Activated CD8-positive, alpha-beta T cell treated with anti-CD3 and anti-CD28 coated beads for 36 hours (primary cell): Measurements from ENCODE around the gene TUBA4A. TPM values are rescaled to one million over a fixed set of nuclear protein-coding genes. Genes with fewer than 3 reads are reported as not detected.

ENCODE experiments used
- ATAC-seq: fragments of 200-7000 bp; cut with Tn5 transposase; one replicate; pipeline ENCODE4 v1.10.0; 2021; ENCODE audit warnings: mild to moderate bottlenecking, moderate library complexity
- CTCF ChIA-PET: fragments of 350-600 bp; sonication (Branson Sonifier 250); formaldehyde crosslinking; loops from one replicate; lab custom pipeline; 2021; ENCODE audit warnings: antibody characterized with exemption; lab: Charles Lee
- POLR2A ChIA-PET: fragments of 350-600 bp; sonication (Branson Sonifier 250); formaldehyde crosslinking; loops from one replicate; lab custom pipeline; 2021; ENCODE audit warnings: antibody characterized with exemption; lab: Charles Lee
- DNase-seq: peaks from one replicate; pipeline ENCODE4 v3.0.0-alpha.2; 2020
- H3K27ac Mint-ChIP-seq: one replicate; pipeline ENCODE4 v1.8.0; 2021; ENCODE audit warnings: mild to moderate bottlenecking, mixed read lengths
- H3K27me3 Mint-ChIP-seq: one replicate; pipeline ENCODE4 v1.8.0; 2021; ENCODE audit warnings: mixed read lengths
- H3K36me3 Mint-ChIP-seq: one replicate; pipeline ENCODE4 v1.8.0; 2021; ENCODE audit warnings: low read depth, mixed read lengths
- H3K4me1 Mint-ChIP-seq: one replicate; pipeline ENCODE4 v1.8.0; 2021; ENCODE audit warnings: low read depth, mixed read lengths
- H3K4me3 Mint-ChIP-seq: one replicate; pipeline ENCODE4 v1.8.0; 2021; ENCODE audit warnings: mild to moderate bottlenecking, moderate library complexity, mixed read lengths
- H3K9me3 Mint-ChIP-seq: one replicate; pipeline ENCODE4 v1.8.0; 2021; ENCODE audit warnings: mixed read lengths
- CTCF ChIP-seq: fragments of 200-600 bp; IDR thresholded peaks from one replicate; pipeline ENCODE4 v1.8.0; 2022; ENCODE audit warnings: antibody characterized with exemption, mild to moderate bottlenecking
- intact Hi-C: fragments of 100-400 bp; cut with micrococcal nuclease; formaldehyde crosslinking; loops from one replicate; pipeline ENCODE4 v1.10.0; 2022
- total RNA-seq, 2 experiments: library from RNA; stranded (reverse); gene quantifications; one replicate each; pipeline ENCODE4 v1.2.3, GENCODE V29; 2021

Gene TUBA4A
- total RNA-seq, 2 experiments from 2014 or later, result 226 TPM

GRCh38 chr2:219272356-219272755 lies 18.6 kb upstream of the TUBA4A start:
- DNase-seq (no peak), ATAC-seq (no peak)
- Mint-ChIP-seq H3K4me3 (no peak overlapping the region), H3K27me3 (no peaks in the 10 kb centered on the region), H3K36me3 (no peaks in the 10 kb centered on the region), H3K9me3 (no peaks in the 10 kb centered on the region), H3K27ac (no peak overlapping the region), H3K4me1 (peaks cover 5% of the 10 kb centered on the region)
- TF ChIP-seq CTCF, result no peak
- intact Hi-C loops, result no loop called here
- CTCF ChIA-PET, result interaction anchor here (15.5 kb wide), 1 partner anchor 24 kb away, joined by 336 read pairs; no protein-coding TSS in a partner anchor
- POLR2A ChIA-PET, result no interaction called here

DNA sequence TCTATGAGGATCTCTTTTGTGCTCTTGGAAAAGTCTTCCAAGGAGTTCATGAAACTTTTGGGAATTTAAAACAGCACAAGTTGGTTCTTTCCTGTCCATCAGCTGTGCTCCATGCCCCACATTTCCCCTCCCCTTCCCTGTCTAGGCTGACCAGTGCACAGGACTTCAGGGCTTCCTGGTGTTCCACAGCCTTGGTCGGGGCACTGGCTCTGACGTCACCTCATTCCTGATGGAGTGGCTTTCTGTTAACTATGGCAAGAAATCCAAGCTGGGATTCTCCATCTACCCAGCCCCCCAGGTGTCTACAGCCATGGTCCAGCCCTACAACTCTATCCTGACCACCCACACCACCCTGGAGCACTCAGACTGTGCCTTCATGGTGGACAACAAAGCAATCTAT lies 17.3 kb upstream of the TUBA4A start:
- intact Hi-C loops, result no loop called here
- Mint-ChIP-seq H3K27me3 (no peaks in the 10 kb centered on the region), H3K9me3 (no peaks in the 10 kb centered on the region), H3K4me1 (peaks cover 4% of the 10 kb centered on the region), H3K36me3 (no peaks in the 10 kb centered on the region), H3K4me3 (no peak overlapping the region), H3K27ac (no peak overlapping the region)
- no peak for TF ChIP-seq CTCF
- CTCF ChIA-PET, result no interaction called here
- POLR2A ChIA-PET, result no interaction called here
- ATAC-seq (no peak), DNase-seq (no peak)

- ATAC-seq, result no peak
These were observed 16.3 kb upstream of the TUBA4A start for GRCh38 chr2:219270055-219270372.

GRCh38 chr2:219269362-219270054 lies 15.8 kb upstream of the TUBA4A start:
- TF ChIP-seq CTCF, result no peak
- Mint-ChIP-seq H3K27me3 (no peaks in the 10 kb centered on the region), H3K9me3 (no peaks in the 10 kb centered on the region), H3K4me1 (peaks cover 4% of the 10 kb centered on the region), H3K4me3 (no peak overlapping the region), H3K27ac (no peak overlapping the region), H3K36me3 (no peaks in the 10 kb centered on the region)
- no peak for DNase-seq
- ChIA-PET CTCF (interaction anchor here (1.7 kb wide), 1 partner anchor 29 kb away, joined by 5 read pairs; no protein-coding TSS in a partner anchor), POLR2A (interaction anchor here (0.6 to 0.7 kb wide), 2 partner anchors 8 to 24 kb away, joined by 3 read pairs; partner anchors contain the start of gene STK16)
- ATAC-seq, result no peak
- intact Hi-C loops, result no loop called here

More at GRCh38 chr2:219270055-219270372, 16.3 kb upstream of the TUBA4A start:
- Mint-ChIP-seq H3K36me3 (no peaks in the 10 kb centered on the region), H3K9me3 (no peaks in the 10 kb centered on the region), H3K4me1 (peaks cover 4% of the 10 kb centered on the region), H3K27ac (no peak overlapping the region), H3K4me3 (no peak overlapping the region), H3K27me3 (no peaks in the 10 kb centered on the region)
- POLR2A ChIA-PET, result interaction anchor here (0.7 kb wide), 1 partner anchor 8 kb away, joined by 3 read pairs; no protein-coding TSS in a partner anchor
- CTCF ChIA-PET, result interaction anchor here (1.7 kb wide), 1 partner anchor 29 kb away, joined by 5 read pairs; no protein-coding TSS in a partner anchor
- intact Hi-C loops, result no loop called here
- TF ChIP-seq CTCF, result no peak
- DNase-seq, result no peak

DNA sequence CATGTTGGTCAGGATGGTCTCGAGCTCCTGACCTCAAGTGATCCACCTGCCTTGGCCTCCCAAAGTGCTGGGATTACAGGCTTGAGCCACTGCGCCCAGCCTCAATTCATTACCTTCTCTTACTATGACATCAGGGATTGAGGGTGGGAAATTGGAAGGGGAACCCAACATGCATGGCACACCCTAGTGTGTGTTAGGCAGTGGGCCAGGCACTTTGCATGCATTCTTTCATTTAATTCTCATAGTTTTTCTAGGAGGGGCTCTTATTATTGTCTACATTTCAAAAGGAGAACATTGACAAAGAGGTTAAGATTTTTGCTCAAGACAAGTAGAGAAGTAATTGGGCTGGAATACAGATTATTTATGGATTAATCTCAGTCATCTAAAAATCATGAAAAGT lies 14.6 kb upstream of the TUBA4A start:
- no peaks in the 10 kb centered on the region for H3K4me1 Mint-ChIP-seq
- ATAC-seq (no peak), DNase-seq (no peak)
- no peak for TF ChIP-seq CTCF
- intact Hi-C loops, result no loop called here
- no peak overlapping the region for H3K4me3 Mint-ChIP-seq
- H3K27me3 Mint-ChIP-seq, result no peaks in the 10 kb centered on the region
- H3K9me3 Mint-ChIP-seq, result no peaks in the 10 kb centered on the region
- H3K36me3 Mint-ChIP-seq, result no peaks in the 10 kb centered on the region
- H3K27ac Mint-ChIP-seq, result no peak overlapping the region
- POLR2A ChIA-PET, result no interaction called here
- CTCF ChIA-PET, result interaction anchor here (1.6 kb wide), 1 partner anchor 9 kb away, joined by 4 read pairs; no protein-coding TSS in a partner anchor
